Fibroblast of peridontal ligament (primary cell): ENCODE measurements around the gene TPCN1.

Experiments
- DNase-seq: peaks from one replicate; pipeline ENCODE4 v3.0.0-alpha.2; 2010; ENCODE audit errors: extremely low read depth

Gene TPCN1

GRCh38 chr12:113242026-113242418 lies 20.8 kb downstream of the TPCN1 start:
- no peak for DNase-seq

DNA sequence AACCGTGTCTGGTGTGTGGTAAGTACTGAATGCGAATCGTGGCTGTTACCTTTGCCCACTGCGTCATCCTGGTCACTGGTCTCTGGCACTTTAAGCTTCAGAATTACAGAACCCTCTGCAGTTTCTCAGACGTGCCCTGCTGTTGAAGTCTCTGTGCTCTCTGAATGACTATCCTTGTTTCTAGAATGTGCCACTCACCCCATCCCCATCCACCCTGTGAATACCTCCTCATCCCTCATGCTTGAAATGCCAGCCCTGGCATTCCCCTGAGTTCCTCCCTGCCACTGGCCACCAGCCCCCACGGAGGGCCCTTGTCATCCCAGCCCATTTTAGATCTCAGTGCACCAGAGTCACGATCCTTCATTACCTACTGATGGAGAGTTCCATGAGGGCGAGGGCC lies 21.3 kb downstream of the TPCN1 start:
- no peak for DNase-seq

GRCh38 chr12:113244047-113244460 lies 22.8 kb downstream of the TPCN1 start:
- DNase-seq = peak; percentile 25

- DNase-seq = no peak
These were observed 23.3 kb downstream of the TPCN1 start for GRCh38 chr12:113244478-113244958.

DNA sequence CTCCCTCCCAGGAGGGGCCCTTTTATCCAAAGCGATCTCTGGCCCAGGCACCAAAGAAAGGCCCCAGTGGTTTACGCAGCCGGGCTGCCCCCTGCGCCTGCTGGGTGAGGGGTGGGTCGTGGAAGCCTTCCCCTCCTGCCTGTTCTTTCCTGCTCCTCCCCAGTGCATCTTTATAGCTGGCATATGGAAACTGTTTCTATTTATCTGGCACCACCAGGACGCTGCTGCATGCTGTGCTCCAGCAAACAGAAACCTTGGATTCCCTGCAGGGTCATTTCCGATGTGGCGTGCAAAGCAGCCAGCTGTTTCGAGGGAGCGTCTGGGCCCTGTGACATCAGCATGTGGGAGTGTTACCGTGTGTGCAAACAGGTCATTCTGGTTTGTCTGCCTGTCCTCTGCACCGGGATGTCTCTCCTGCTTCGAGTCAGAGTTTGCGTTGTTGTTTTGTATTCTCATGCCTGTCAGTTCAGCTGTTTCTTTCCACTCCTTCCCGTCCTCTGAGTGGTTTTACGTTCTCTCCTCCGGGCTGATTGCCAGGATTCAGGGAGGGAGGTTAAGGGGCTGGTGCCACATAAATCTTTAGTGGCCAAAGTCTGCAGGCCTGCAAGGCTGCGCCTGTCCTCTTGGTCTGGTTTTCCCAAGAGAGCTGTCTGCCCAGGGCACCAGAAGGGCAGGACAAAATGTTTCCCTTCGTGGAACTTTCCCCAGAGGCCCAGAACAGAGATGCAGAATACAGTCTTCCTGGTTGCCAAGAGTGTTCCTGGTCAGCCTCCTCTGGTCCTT lies 24.6 kb downstream of the TPCN1 start:
- DNase-seq = peak; percentile 74

GRCh38 chr12:113246478-113247122 lies 25.3 kb downstream of the TPCN1 start:
- no peak for DNase-seq

GRCh38 chr12:113247123-113248050 lies 26.1 kb downstream of the TPCN1 start:
- DNase-seq = no peak

DNA sequence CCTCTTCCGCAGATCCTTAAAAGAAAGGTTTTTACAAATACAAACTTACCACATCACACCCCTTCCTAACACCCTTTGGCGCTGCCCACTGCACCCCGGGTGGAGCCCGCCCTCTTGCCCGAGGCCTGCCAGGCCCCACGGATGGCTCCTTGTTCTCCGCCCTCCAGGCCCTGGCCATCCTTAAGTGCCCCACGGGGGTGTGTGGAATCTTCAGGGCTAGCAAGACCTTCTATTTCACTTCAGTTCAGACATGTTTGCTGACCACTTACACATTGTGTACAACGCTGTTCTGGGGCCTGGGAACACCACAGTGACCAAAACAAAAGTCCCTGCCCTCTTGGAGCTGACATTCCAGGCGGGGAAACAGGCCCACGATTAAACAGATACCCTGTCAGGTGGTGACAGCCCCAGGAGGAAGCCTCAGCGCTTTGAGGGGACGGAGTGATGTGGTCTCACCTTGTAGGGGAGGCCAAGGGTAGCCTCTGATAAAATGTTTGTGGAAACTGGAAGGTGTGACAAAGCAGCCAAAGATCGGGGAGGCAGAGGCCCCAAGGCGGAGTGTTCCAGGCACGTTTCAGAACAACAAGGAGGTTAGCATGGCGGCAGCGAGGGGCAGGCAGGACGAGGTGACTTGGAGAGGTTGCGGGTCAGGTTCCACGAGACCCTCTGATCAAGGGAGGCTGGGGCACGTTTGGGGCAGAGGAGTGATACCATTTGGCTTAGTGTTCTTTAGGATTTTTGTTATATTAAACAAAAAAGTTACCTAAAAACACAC lies 27.0 kb downstream of the TPCN1 start:
- DNase-seq = no peak

GRCh38 chr12:113248842-113249435 lies 27.7 kb downstream of the TPCN1 start:
- DNase-seq = no peak

DNA sequence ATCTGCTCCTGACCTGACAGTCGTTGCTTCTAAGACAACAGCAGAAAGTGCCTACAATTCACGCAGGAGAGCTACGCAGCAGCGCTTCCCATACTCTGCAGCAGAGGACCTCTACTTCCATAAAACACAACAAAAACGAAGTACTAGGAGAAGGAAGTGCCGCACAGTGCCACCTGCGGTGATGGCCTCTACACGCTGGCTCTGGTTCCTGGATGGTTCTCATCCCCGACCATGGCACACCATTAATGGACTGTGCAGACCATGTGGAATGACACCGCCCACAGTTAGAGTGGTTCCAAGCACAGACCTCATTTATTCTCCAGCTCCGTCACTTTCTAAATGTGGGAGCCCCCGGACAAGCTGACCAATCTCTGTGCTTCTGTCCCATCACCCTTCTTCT lies 28.3 kb downstream of the TPCN1 start:
- no peak for DNase-seq

DNA sequence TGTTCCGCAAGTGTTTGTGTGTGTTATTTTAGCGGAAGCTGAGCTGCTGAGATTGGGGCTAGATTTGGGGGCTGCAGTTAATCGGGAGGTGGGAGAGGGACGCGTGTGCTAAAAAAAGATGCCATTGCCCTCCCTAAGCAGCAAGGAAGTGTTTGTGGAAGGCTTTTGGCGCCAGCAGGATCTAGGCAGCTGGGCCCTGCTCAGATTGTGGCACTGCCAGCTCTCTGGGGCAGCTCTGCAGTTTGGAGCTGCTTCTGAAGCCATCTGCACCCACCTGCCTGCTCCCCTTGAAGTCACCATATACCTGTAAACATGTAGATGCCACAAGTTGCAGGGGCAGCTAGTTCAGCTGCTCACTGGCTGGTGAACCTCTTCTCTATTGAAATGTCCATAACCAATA lies 28.8 kb downstream of the TPCN1 start:
- DNase-seq = no peak

DNA sequence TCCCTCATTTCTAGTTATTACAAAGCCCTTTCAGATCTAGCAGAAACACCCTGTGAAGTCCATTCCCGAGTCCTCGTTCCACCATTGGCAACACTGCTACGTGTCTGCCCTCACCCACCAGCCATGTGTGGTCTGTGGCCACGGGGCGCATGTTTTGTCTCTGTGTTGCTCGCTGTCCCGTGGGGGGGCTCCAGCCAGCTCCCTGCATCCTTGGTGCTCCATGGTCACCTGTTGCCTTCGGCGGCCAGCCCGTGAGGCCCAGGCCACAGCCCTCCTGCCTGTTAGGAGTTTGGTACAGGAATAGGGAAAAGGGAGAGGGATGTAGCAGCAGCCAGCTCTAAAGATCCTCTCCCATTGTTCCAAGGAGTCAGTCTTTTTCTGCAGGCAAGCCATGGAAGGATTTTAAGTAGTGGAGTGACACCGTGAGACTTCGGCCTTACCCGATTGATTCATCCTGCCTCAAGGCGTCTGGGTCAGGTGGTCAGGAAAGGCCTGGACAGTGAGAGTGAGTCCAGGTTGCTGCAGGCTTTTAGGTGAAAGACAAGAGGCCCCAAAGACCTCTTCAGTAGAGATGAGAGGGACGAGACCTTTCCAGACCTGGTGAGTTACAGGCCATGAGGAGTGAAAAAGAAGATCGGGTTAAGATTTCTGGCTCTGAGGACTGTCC lies 30.3 kb downstream of the TPCN1 start:
- no peak for DNase-seq

- DNase-seq = no peak
These were observed 31.2 kb downstream of the TPCN1 start for GRCh38 chr12:113252494-113252893.

- no peak for DNase-seq
These were observed 32.4 kb downstream of the TPCN1 start for GRCh38 chr12:113253532-113254285.

DNA sequence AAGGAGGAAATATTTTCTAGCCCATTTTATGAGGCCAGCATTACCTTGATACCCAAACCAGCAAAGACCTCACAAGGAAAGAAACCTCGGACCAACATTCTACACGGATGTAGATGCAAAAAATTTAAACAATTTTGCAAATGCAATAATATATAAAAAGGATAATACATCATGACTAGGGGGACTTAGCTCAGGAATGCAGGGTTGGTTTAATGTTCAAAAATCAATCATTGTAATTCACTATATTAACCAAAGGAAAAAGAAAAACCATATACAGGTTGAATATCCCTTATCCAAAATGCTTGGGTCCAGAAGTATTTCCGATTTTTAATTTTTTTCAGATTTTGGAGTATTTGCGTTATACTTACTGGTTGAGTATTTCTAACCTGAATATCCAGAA lies 33.0 kb downstream of the TPCN1 start:
- no peak for DNase-seq

- no peak for DNase-seq
These were observed 36.3 kb downstream of the TPCN1 start for GRCh38 chr12:113257564-113257963.

GRCh38 chr12:113260127-113260526 lies 38.9 kb downstream of the TPCN1 start:
- DNase-seq = no peak

- no peak for DNase-seq
These were observed 39.5 kb downstream of the TPCN1 start for GRCh38 chr12:113260636-113261300.

- DNase-seq = peak; percentile 53
These were observed 40.7 kb downstream of the TPCN1 start for GRCh38 chr12:113261847-113262470.
